Epithelial cell of esophagus (primary cell): ENCODE measurements around the gene NEDD4L.

ENCODE experiments used
- DNase-seq: peaks from one replicate; pipeline ENCODE4 v3.0.0; 2010; ENCODE audit warnings: low read depth
- H3K4me3 ChIP-seq: 2 replicates; pipeline ENCODE4 v1.5.1; 2011; ENCODE audit warnings: mild to moderate bottlenecking, low read length, control low read depth
- CTCF ChIP-seq: IDR thresholded peaks from 2 replicates; pipeline ENCODE4 v1.5.1; 2011; ENCODE audit warnings: low read depth, mild to moderate bottlenecking, low read length, control low read depth, inconsistent platforms; ENCODE audit not compliant: insufficient read depth; ENCODE audit errors: missing control alignments

Gene NEDD4L

GRCh38 chr18:58017267-58017666 lies 26.8 kb upstream of the NEDD4L start:
- no peak for TF ChIP-seq CTCF
- no peak overlapping the region for H3K4me3 ChIP-seq

GRCh38 chr18:58020567-58021107 lies 23.4 kb upstream of the NEDD4L start:
- no peak for DNase-seq
- H3K4me3 ChIP-seq = no peak overlapping the region
- TF ChIP-seq CTCF = no peak

More at GRCh38 chr18:58017267-58017666, 26.8 kb upstream of the NEDD4L start:
- no peak for DNase-seq

GRCh38 chr18:58021504-58021903 lies 22.5 kb upstream of the NEDD4L start:
- TF ChIP-seq CTCF = no peak

GRCh38 chr18:58023108-58023507 lies 20.9 kb upstream of the NEDD4L start:
- no peak overlapping the region for H3K4me3 ChIP-seq
- no peak for TF ChIP-seq CTCF
- DNase-seq = no peak

More at GRCh38 chr18:58021504-58021903, 22.5 kb upstream of the NEDD4L start:
- DNase-seq = no peak
- no peak overlapping the region for H3K4me3 ChIP-seq

GRCh38 chr18:58024139-58024538 lies 19.9 kb upstream of the NEDD4L start:
- no peak for TF ChIP-seq CTCF
- no peak overlapping the region for H3K4me3 ChIP-seq
- no peak for DNase-seq

GRCh38 chr18:58025205-58025604 lies 18.8 kb upstream of the NEDD4L start:
- H3K4me3 ChIP-seq = no peak overlapping the region
- no peak for TF ChIP-seq CTCF
- no peak for DNase-seq

GRCh38 chr18:58025733-58026132 lies 18.3 kb upstream of the NEDD4L start:
- no peak for TF ChIP-seq CTCF
- DNase-seq = peak; percentile 53
- no peak overlapping the region for H3K4me3 ChIP-seq
